Activated T-cell treated with anti-CD3 and anti-CD28 coated beads for 48 hours (primary cell): Measurements from ENCODE around the gene DNAJA1.

Experiments used
- DNase-seq: peaks from one replicate; pipeline ENCODE4 v3.0.0-alpha.2; 2020; ENCODE audit warnings: low read depth

Gene DNAJA1

DNA sequence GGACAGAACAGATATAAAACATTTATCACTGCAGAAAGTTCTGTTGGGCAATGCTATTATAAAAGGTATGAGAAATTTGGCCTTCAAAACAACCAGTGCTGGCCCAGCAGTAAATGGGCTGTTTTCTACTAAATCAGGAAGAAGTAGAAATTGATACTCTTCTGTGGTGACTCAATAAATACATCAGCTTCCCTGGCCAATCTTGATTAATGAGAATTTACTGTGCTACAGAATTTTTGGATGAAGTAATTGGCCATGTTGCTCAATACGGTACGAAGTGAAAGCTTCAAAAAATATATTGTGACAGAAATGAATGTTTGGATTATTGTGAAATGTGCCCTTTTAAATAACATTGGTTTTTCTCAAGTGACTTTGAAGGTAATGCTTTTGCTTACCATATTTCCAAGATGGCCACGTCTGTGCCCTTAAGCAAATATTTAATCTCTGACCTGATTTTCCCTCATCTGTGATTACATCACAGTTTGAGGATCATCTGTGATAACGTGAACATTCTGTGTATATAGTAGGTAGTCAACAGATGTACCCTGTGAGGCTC lies 4.2 kb downstream of the DNAJA1 start:
- no peak for DNase-seq

DNA sequence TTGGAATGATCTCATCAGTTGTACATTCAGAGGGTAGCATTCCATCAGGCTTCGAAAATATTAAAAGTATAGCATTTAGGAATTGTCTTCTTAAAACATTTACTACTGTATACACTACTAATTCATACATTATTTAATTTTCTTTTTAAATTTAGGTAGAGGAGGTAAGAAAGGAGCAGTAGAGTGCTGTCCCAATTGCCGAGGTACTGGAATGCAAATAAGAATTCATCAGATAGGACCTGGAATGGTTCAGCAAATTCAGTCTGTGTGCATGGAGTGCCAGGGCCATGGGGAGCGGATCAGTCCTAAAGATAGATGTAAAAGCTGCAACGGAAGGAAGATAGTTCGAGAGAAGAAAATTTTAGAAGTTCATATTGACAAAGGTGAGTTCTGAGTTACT lies 5.2 kb downstream of the DNAJA1 start:
- DNase-seq: no peak

DNA sequence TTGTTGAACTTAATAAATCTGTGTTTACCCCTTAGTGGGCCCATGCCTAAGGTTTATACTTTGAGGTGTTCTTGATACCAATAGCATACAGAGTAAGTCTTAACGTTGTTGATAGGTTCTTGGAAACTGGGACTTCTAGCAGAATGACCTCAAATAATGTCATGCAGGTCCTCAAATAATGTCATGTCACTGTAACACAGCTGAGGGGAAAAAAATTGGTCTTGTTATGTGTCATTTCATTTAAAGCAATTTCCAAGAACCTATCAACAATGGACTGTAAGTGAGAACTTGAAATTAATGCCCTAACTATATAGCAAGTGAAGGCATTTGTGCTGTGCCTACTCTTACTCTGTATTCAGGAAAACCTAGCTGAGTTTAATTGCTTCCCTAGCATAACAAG lies 7.2 kb downstream of the DNAJA1 start:
- DNase-seq: no peak

DNA sequence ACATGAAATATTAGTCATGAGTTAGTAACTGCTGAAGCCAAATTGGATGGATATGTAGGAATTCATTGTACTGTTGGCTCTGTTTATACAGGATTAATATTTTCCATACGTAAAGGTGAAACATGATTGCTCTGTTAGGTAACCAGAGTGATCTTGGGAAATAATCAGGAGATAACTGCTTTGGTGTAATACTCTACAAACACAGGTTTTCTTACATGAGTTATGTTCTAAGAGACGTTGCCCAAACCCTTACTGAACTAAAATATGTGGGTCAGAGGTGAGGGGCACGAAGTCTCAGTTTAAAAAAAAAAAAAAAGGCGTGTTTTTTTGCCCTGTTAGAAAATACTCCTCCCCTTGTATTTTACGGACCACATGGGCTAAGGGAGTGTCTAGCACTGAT lies 7.8 kb downstream of the DNAJA1 start:
- DNase-seq: no peak

DNA sequence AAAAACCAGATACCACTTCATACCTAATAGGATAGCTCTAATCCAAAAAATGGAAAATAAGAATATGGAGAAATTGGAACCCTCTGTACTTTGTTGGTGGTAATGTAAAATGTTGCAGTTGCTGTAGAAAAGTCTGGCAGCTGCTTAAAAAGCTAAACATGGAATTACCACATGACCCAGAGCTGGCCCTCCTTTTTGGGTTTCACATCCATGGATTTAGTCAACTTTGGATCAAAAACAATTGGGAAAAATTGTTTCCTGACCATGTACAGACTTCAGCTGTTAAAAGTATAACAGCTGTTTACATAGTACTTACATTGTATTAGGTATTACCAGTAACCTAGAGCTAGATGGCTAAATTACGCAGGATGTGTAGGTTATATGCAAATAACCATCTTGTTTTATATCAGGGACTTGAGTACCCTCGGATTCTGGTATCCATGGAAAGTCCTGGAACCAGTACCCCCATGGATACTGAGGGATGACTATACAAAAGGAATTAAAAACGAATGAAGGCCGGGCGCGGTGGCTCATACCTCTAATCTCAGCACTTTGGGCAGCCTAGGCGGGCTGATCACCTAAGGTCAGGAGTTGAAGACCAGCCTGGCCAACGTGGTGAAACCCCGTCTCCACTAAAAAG lies 15.8 kb downstream of the DNAJA1 start:
- DNase-seq: no peak

DNA sequence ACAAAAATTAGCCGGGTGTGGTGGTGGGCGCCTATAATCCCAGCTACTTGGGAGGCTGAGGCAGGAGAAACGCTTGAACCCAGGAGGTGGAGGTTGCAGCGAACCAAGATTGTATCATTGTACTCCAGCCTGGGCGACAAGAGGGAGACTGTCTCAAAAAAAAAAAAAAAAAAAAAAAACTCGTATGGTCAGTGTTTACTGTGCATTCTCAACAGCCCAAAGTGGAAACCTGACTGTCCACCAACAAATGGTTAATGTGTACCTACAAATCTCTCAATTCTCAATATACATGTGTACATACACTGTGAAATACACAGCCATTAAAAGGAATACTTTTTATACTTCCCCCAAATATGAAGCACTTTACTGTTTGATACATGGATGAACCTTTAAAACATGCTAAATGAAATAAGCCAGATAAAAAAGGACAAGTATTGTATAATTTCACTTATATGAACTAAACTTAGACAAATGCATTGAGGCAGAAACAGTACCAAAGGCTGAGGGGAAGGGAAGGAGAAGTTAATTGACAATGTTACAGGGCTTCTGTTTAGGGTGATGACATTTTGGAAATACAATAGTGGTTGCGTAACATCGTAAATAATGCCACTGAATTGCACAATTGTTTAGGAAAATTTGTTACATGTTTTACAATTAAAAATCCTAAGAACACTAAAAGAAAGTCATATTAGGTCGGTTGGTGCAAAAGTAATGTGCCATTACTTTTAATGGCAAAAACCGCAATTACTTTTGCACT lies 16.5 kb downstream of the DNAJA1 start:
- DNase-seq: no peak

DNA sequence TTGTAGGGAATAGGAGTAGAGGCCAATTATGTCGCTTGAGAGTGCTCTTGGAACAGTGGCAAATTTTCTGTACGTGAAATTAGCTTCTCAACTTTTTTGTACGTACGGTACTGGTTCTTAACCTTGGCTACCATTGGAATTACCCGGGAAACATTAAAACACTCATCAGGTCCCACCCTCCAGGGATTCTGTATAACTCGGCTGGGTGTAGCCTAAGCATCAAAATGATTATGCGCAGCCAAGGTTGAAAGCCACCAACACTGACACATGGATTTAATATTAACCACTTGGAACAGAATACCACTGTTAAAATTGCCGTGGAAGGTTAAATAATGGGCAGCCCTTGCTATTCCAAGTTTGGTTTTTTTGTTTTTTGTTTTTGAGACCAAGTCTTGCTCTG lies 17.4 kb downstream of the DNAJA1 start:
- DNase-seq: no peak

DNA sequence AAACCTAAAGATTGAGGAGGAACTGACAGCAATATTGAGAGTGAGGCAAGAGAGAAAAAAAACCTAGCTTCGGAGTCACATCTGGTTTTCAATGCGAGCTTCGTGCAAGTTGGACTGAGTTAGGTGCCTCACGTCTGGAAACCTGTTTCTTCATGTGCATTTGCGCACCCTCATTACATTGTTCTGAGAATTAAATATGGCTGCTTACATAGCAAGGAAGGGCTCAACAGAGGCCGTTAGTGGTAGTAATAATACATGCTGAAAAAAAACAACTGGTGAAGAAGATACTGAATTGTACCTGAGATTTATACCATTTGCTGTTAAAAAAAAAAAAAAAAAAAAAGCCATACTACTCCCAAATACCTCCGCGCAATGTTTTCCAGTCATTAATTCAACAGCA lies 18.6 kb downstream of the DNAJA1 start:
- no peak for DNase-seq

DNA sequence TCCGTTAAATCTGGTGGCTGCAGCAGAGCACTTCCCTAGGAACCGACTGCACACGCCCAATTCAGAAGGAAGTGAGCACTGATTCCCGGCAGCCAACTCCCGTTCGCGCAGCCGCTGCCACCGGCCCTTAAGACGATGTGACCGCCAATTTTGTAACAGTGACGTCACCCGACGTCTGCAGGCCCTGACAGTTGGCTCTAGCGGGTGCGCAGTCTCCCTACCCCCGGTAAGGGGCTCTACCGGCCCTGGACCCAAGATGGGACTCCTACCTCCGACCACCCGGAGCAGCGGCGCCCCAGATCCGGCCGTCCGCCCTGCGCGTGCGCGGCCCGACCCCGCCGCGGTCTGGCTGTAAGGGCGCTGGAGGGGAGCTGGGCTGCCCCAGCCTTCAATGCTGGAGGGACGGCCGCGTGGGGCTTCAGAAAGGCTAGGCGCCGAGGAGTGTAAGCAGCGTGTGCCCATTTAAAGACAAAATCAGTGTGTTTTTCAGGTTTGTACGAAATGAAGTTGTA lies 19.1 kb downstream of the DNAJA1 start:
- DNase-seq: peak; percentile 58

DNA sequence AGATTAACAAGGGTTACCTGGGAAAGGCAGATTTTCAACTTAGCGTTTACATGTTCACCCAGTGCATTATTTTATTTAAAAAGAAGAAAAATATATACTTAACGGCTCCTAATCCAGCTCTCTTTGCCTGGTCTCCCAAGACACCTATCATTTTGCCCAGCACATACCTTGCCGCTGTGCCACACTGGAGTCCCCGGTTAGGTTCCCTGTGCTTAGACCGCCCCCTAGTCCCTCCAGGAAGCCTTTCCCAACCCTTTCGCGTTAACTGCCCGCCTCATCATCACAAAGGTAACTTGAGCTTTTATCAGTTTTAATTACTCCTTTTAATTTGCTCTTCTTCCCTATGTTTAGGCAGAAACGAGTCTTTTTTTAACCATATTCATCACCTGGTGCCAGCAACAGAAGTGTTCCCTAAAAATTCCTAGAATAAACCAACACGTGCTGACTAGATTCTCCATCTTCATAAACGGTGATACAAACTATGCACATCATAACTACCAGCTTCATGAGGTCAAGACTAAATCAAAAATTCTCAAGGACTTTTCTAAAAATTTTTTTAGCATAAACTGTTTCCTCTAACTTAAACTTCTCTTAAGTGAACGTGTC lies 19.7 kb downstream of the DNAJA1 start:
- DNase-seq: no peak

DNA sequence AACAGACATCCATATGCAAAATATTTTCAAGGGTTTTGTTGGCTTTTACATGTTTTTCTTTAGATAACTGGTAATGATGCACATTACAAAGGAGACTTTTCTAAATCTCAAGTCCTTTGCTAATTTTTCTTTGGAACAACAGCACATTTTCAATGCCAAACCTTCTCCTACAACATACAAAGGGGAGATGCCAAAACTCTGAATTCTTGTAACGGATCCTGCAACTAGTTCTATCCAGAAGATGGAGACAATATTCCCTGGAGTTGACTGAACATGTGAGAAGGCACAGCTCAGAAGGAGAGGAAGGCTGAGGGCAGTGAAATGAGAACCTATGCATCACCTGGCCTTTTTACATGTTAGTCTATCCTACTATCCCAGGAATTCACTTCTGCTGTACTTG lies 21.0 kb downstream of the DNAJA1 start:
- no peak for DNase-seq

DNA sequence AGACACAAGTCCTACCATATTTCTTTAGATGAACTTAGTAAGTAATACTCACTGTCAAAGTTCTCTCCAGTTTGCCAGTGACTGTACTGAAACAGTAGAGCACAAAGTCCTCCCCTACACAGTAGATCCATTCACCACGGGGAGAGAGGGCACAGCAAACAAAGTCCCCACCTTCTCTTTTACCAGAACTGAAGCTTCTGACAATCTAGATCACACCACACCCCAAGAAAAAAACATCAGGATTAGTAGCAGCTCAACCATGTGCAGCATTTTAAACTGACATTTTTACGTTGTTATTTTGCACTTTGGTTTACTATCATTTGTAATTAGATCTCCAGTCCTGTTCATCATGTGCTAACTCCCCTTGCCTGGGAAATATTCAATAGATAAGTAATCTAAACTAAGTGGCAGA lies 23.0 kb downstream of the DNAJA1 start:
- no peak for DNase-seq

DNA sequence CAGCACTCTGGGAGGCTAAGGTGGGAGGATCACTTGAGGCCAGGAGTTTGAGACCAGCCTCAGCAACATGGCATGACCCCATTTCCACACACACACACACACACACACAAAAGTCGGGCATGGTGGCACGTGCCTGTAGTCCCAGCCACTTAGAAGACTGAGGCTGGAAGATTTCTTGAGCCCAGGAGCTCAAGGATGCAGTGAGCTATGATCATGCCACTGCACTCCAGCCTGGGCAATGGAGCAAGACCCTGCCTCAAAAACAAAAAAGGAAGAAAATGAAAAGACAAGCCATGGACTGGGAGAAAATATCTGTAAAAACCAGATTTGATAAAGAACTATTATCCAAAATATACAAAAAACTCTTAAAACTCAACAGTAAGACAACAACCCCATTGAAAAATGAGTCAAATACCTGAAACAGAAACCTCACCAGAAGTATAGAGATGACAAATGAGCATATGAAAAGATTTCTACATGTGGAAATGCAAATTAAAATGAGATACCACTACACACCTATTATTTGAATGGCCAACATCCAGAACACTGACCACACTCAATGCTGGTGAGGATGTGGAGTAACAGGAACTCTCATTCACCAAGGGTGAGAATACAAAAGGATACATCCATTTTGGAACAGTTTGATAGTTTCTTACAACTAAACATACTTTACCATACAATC lies 24.7 kb downstream of the DNAJA1 start:
- DNase-seq: no peak

DNA sequence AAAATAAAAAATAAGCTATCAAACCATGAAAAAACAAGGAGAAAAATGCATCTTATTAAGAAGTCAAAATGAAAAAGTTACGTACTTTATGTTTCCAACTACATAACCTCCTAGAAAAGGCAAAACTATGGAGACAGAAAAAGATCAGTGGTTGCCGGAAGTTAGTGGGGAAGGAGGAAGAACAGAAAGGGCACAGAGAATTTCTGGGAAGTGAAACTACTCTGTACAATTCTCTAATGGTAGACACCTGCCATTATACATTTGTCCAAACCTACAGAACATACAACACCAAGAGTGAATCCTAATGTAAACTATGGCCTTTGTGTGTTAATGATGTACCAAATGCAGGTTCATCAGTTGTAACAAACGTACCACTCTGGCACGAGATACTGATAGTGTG lies 26.1 kb downstream of the DNAJA1 start:
- DNase-seq: no peak

DNA sequence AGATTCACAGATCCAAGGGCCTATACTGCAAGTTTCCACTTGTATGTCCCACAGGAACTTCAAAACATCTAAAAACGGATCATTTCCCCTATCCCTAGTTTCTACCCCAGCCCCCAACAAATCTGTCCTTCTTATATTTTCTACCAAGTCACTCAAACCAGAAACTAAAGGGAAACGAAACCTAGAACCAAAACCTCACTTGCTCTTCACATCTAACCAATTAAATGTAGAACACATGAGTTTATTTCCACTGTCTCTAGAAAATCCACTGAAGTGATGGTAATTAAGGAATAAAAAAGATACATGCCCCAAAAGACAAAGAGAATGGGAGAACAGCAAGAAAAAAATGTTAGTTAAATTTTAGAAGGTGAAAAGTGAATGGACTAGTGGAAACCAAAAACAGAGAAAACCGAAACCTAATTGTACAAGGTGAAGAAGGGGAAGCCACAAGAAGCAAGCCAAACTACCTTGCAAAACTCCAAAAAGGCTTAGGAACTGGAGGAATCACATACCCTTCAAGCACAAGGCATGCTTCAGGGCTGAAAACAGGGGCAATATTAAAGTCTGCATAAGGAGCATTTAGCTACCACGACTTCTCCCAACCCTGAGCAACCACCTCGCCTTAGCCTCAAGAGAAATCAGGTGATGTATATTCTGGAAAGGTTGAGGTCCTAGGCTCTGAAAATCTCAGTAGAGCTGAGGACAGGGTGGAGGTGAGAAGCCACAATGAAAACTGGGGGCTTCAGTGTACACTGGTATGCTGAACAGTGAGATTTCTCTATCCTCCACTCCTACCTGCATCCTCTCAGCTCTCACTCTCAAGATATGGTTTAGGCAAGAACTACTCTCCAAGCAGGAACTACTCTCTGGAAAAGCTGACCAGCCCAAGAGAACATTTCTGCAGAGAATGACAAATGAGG lies 40.3 kb downstream of the DNAJA1 start:
- DNase-seq: no peak

DNA sequence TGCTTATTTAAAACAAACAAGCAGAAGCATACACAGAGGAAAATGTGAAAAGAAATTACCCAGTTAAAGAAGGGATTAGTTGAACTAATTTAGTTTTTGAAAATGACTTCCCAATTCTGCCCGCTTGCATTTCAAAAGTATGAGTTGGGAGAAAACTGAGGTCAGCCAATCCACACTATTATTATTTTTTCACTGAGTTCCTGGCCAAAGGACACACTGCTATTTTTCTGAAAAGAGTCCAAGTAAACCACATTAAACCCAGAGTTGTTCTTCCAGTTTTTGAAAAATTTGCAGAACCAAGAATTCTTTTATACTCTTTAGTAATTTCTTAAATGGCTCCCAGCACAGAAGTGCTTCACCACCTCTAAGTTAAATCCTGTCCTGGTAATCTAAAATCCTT lies 43.9 kb downstream of the DNAJA1 start:
- DNase-seq: no peak

DNA sequence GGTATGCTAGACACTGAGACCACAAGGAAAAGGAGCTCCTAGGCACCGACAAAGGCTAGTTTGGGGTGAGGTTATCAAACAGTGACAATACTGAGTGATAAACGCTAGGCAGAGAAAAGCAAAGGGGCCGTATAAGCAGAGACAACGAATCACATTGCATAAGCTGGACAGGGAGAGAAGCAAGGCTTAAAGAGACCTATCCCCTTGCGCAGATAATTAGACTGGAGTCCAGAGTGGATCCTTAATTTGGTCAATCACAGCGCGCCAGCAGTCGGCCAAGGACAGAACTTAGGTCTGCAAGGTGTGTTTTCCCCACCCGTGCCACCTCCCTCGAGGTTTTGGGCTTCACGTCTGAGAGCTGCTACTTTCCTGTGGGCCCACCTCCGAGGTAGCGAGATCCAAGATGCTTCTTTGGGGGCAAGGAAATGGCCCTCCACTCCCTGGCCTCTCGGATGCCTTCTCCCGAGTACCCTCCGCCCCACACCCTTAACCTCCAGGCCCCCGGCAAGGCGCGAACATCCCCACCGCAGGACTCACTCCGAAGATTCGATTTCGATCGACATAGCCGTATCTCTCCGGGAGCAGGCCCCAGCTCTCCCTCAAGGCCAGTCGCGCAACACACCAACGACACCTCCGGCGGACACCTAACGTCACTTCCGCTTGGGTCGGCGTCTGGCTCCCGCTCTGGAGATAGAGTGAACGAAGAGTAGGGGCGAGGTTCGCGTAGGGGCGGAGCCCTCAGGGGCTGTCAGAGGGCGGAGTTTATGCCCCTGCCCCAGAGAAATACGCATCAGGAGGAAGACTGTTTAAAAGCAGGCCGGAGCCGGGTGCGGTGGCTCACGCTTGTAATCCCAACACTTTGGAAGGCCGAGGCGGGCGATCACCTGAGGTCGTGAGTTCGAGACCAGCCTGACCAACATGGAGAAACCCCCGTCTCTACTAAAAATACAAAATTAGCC lies 51.3 kb downstream of the DNAJA1 start, which contains the start of gene SMU1:
Gene SMU1, minus strand, starts transcription at position 629 of the 959 bp plus-strand sequence. Its CDS starts 66 bp downstream, at position 563.
- DNase-seq: peak; percentile 91

DNA sequence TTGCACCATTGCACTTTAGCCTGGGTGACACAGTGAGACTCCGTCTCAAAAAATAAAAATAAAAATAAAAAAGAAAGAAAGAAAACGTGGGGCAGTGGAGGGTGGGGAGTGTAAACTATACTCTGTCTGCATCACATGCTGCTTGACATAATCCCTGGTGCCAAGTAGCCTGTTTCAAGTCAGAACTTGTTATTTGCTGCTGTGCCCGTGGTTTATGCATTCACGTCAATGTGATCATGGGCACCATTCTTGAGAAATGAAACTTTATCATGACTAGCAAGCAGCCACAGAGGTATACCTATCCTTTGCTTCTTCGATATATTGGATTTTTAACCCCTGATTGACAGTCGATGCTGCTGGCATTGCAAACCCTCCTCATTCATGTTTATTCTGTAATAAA lies 55.5 kb downstream of the DNAJA1 start:
- no peak for DNase-seq

DNA sequence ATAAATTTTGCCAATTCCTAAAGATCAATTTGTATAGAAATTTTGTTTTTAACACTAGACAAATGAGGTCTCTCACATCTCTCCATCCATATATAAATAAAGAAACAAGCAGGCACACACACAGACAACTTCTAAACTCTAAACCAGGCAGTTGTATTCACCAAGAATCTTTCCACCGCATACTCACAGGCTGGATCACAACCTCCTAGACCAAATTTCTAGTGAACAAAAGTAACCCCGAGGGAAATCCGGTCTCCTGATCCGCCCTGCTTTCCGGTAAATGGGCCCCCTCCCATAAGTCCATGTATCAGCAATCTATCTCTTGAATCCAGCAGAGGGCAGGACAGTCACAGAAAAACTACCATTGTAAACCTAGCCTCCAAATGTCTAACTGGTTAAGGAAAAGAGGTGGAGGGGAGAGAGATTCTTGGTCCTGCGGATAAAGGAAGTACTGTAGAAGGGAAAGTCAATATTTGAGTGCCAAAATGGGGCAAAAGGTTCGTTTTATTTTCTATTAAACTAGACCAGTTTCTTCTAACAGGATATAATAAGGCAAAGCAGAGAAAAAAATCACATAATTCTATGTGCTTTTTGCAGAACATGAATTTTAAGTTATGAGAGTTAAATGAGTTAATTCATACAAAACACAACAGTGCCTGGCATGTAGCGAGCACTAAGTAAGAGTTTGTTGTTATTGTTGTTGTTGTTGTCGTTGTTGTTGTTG lies 56.2 kb downstream of the DNAJA1 start:
- DNase-seq: peak; percentile 35
